Heart left ventricle (tissue), 16 donors: ENCODE results near the gene PLEKHM3. TPM values are rescaled to one million over a fixed set of nuclear protein-coding genes. Genes with fewer than 3 reads are reported as not detected.
"Not testable (repeated sequence)": the region's sequence is repeated elsewhere in the genome, so short reads cannot be mapped to it uniquely, and the experiment has no call there.

Experiments
- ATAC-seq, 4 donors: fragments of 200-7000 bp; cut with Tn5 transposase; one replicate each; pipeline ENCODE4 v1.9.1; 2020 to 2022; ENCODE audit warnings: moderate library complexity in 4 of 4, mild to moderate bottlenecking in 3 of 4, moderate number of reproducible peaks in 1 of 4
- DNase-seq, 5 donors: peaks; one replicate each; pipeline ENCODE4 v3.0.0-alpha.2; 2020
- H3K27ac ChIP-seq, 12 donors: fragments of 200-600 bp; sonication (generic) in 4 of 12; one replicate each; pipeline versions ENCODE4 v1.5.0 to v1.8.0; 2016 to 2022; ENCODE audit warnings: mild to moderate bottlenecking in 2 of 12
- H3K27me3 ChIP-seq, 9 donors: fragments of 200-600 bp; sonication (generic) in 2 of 9; one replicate each; pipeline versions ENCODE4 v1.5.1 to v1.8.0; 2016 to 2022; ENCODE audit warnings: mild to moderate bottlenecking in 3 of 9
- H3K36me3 ChIP-seq, 9 donors: fragments of 200-600 bp; sonication (generic) in 2 of 9; one replicate each; pipeline versions ENCODE4 v1.5.0 to v1.8.0; 2018 to 2022; ENCODE audit warnings: mild to moderate bottlenecking in 2 of 9
- H3K4me1 ChIP-seq, 12 donors: fragments of 200-600 bp; sonication (generic) in 4 of 12; one replicate each; pipeline versions ENCODE4 v1.5.0 to v1.8.0; 2016 to 2022; ENCODE audit warnings: mild to moderate bottlenecking in 3 of 12
- H3K4me3 ChIP-seq, 12 donors: fragments of 200-600 bp; sonication (generic) in 4 of 12; one replicate each; pipeline versions ENCODE4 v1.5.0 to v1.8.0; 2017 to 2022; ENCODE audit warnings: mild to moderate bottlenecking in 9 of 12, moderate library complexity in 4 of 12
- H3K9me3 ChIP-seq, 12 donors: fragments of 200-600 bp; sonication (generic) in 4 of 12; one replicate each; pipeline versions ENCODE4 v1.5.0 to v1.8.0; 2016 to 2022; ENCODE audit warnings: mild to moderate bottlenecking in 1 of 12
- POLR2A ChIP-seq, 2 donors: fragments of 450-650 bp; IDR thresholded peaks; one replicate each; pipeline ENCODE4 v1.6.1; 2017; ENCODE audit warnings: antibody characterized with exemption in 2 of 2, mild to moderate bottlenecking in 2 of 2, moderate library complexity in 2 of 2
- WGBS, 4 donors: extraction: QIAGEN DNeasy Blood & Tissue Kit in 2 of 4; methylation state at CpG; one replicate each; pipeline versions ENCODE4 v1.1.5 to v1.1.7; 2013 to 2018; 5-methylcytosine and 5-hydroxymethylcytosine counted together
- intact Hi-C, 10 donors: fragments of 100-400 bp; cut with DNase I; formaldehyde crosslinking; loops; one replicate each; pipeline versions ENCODE4 v1.11.1 to v1.14.2; 2022
- polyA plus RNA-seq, 2 donors: library from polyadenylated mRNA; stranded (reverse); fragments of 200-250 nt; gene quantifications; one replicate each; pipeline ENCODE4 v1.2.3, GENCODE V29; 2013
- total RNA-seq, 9 donors: library from RNA; depleted of rRNA in 2 of 9; stranded (reverse); fragments of >200 nt in 2 of 9; fragmentation: NEBNext Ultra II Directional in 3 of 9; extraction: Animal tissue kit (Norgen Biotek cat#: 25700) in 3 of 9; gene quantifications; one replicate each; pipeline versions ENCODE4 v1.1.0 to v1.2.4, GENCODE V29; 2016 to 2023
- TF ChIP-seq, protein P1 (sequence below), 12 donors: fragments of 200-600 bp; sonication (generic) in 4 of 12; IDR thresholded peaks; one replicate each; pipeline versions ENCODE4 v1.5.0 to v1.8.0; 2018 to 2022; ENCODE audit warnings: antibody characterized with exemption in 12 of 12, mild to moderate bottlenecking in 5 of 12
- donor health status: ischemic (EF 13 %, LVEDD 7.1; RV severe dilation, severe dysfunction).
- donor health status: healthy with polysubstance abuse.
- donor health status: DM: no; HTN: yes; CAD: no.
- donor health status: DM: no; HTN: no; CAD: no.
- donor health status: ischemic (EF 25% LVEDD 6.9; RV normal size, moderate dysfunction).
- donor health status: ischemic (EF 25% LVEDD 5.7; RV mildly dilated, moderate dysfunction).
- donor health status: healthy.
- donor health status: DM: yes; HTN: yes; CAD: no.
- donor health status: ischemic (EF 35%, LVEDD 5.7; RV mildly dilated, moderate dysfunction).
- donor health status: nonischemic (EF 11% LVEDD 7.7; RV severe dilation, severe dysfunction).
- donor health status: DM: yes; HTN: yes; CAD: no.
- donor health status: PGD.
- donor health status: ischemic (EF 29% LVEDD 5.4; RV normal size, mild dysfunction).
- donor health status: nonischemic (EF 23%, LVEDD 6.1; RV moderate dilation, normal function).

The PLEKHM3 gene
- total and polyA plus RNA-seq, 11 donors = 5.2 to 28.3 (median 17.0) TPM

- Histone ChIP-seq H3K9me3 (no peaks in the 10 kb centered on the region), H3K4me3 (no peak overlapping the region), H3K27me3 (no peaks in the 10 kb centered on the region), H3K36me3 (peaks cover 0 to 12% (median 3%) of the 10 kb centered on the region in 9 donors), H3K4me1 (peaks cover 0 to 41% (median 20%) of the 10 kb centered on the region in 12 donors), H3K27ac (no peak overlapping the region)
- intact Hi-C loops = no loop called here
- DNase-seq = no peak
- WGBS, 4 donors = 40 to 51% (median 45%) methylated on average over 8 of the region's 8 CpGs
- ATAC-seq = peak in 1 of 4 donors; percentile 11
- TF ChIP-seq POLR2A (IDR thresholded peaks at IDR 0.05) = no peak
- TF ChIP-seq, protein P1, sequence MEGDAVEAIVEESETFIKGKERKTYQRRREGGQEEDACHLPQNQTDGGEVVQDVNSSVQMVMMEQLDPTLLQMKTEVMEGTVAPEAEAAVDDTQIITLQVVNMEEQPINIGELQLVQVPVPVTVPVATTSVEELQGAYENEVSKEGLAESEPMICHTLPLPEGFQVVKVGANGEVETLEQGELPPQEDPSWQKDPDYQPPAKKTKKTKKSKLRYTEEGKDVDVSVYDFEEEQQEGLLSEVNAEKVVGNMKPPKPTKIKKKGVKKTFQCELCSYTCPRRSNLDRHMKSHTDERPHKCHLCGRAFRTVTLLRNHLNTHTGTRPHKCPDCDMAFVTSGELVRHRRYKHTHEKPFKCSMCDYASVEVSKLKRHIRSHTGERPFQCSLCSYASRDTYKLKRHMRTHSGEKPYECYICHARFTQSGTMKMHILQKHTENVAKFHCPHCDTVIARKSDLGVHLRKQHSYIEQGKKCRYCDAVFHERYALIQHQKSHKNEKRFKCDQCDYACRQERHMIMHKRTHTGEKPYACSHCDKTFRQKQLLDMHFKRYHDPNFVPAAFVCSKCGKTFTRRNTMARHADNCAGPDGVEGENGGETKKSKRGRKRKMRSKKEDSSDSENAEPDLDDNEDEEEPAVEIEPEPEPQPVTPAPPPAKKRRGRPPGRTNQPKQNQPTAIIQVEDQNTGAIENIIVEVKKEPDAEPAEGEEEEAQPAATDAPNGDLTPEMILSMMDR (IDR thresholded peaks at IDR 0.05) = no peak
Measured at GRCh38 chr2:207950063-207950760, 75.1 kb downstream of the PLEKHM3 start.

DNA sequence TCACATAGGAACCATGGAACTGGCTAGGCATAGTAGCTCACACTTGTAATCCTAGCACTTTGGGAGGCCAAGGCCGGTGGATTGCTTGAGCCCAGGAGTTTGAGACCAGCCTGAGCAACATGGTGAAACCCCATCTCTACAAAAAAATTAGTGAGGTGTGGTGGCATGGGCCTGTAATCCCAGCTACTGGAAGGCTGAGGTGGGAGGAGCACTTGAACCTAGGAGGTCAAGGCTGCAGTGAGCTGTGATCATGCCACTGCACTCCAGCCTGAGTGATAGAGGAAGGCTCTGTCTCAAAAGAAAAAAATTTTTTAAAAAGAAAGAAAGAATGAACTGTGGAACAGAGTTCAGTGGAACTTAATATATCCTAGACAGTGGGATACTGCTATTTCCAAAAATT lies 76.1 kb downstream of the PLEKHM3 start:
- WGBS, 4 donors = 96 to 100% (median 98%) methylated on average over 1 of the region's 1 CpG
- H3K27ac ChIP-seq, ATAC-seq: not testable (repeated sequence)

GRCh38 chr2:207944979-207945600 lies 80.2 kb downstream of the PLEKHM3 start:
- H3K9me3 ChIP-seq = no peaks in the 10 kb centered on the region
- no peaks in the 10 kb centered on the region for H3K27me3 ChIP-seq
- no peak overlapping the region for H3K27ac ChIP-seq
- peaks cover 0 to 30% (median 13%) of the 10 kb centered on the region in 9 donors for H3K36me3 ChIP-seq
- H3K4me3 ChIP-seq = no peak overlapping the region
- H3K4me1 ChIP-seq = peaks cover 0 to 24% (median 4%) of the 10 kb centered on the region in 12 donors
- intact Hi-C loops = no loop called here
- WGBS, 4 donors = 52 to 59% (median 58%) methylated on average over 4 of the region's 4 CpGs
- DNase-seq (no peak), ATAC-seq (no peak)
- TF ChIP-seq, protein P1 (IDR thresholded peaks at IDR 0.05) = no peak
- TF ChIP-seq POLR2A (IDR thresholded peaks at IDR 0.05) = no peak

More for the DNA sequence above, 76.1 kb downstream of the PLEKHM3 start:
- intact Hi-C loops, DNase-seq, H3K27me3 ChIP-seq, H3K9me3 ChIP-seq, H3K4me3 ChIP-seq: not testable (repeated sequence)
- Histone ChIP-seq H3K36me3 (peaks cover 0 to 21% (median 12%) of the 10 kb centered on the region in 9 donors), H3K4me1 (peaks cover 0 to 41% (median 20%) of the 10 kb centered on the region in 12 donors)

DNA sequence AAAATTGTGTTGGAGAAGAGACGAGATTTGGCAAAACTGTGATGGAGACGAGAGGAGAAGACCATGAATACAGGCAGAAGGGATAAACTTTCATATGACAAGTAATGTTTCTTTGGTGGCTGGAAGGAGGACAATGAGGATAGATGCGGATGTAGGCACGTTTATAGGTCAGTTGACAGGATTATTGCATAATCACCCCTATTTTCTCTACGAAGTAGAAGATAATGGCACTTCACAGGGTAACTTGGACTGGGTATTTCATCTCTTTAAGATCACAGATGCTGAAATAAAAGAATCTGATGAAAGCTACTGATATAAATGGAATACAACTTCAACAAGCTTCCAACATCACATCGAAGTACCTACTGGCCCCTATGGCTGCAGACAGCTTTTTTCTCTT lies 81.0 kb downstream of the PLEKHM3 start:
- no peaks in the 10 kb centered on the region for H3K27me3 ChIP-seq
- H3K4me3 ChIP-seq = no peak overlapping the region
- WGBS, 4 donors = 85 to 92% (median 87%) methylated on average over 6 of the region's 6 CpGs
- DNase-seq (no peak), ATAC-seq (no peak)
- intact Hi-C loops = no loop called here
- H3K36me3 ChIP-seq = peaks cover 0 to 30% (median 13%) of the 10 kb centered on the region in 9 donors
- H3K27ac ChIP-seq = no peak overlapping the region
- peaks cover 0 to 24% (median 3%) of the 10 kb centered on the region in 12 donors for H3K4me1 ChIP-seq
- TF ChIP-seq, protein P1 (IDR thresholded peaks at IDR 0.05) = no peak
- TF ChIP-seq POLR2A (IDR thresholded peaks at IDR 0.05) = no peak
- no peaks in the 10 kb centered on the region for H3K9me3 ChIP-seq
